A673 (cell line): Measurements from ENCODE around the gene ZNF837.

Experiments used
- EZH2 ChIP-seq: fragments of 200-600 bp; sonication (generic); IDR thresholded peaks from 2 replicates; pipeline ENCODE4 v1.6.1; 2017; ENCODE audit warnings: borderline replicate concordance, low read depth, mild to moderate bottlenecking, mixed read lengths, antibody characterized with exemption, low read length; ENCODE audit not compliant: poor library complexity, severe bottlenecking
- TF ChIP-seq, protein P1 (sequence below): fragments of 300-800, 200-600 bp; sonication (generic); conservative IDR thresholded peaks from 2 replicates; pipeline ENCODE4 v1.5.1; 2017; ENCODE audit warnings: low read depth, mild to moderate bottlenecking, antibody characterized with exemption, low read length, moderate library complexity, mixed read lengths

DNA sequence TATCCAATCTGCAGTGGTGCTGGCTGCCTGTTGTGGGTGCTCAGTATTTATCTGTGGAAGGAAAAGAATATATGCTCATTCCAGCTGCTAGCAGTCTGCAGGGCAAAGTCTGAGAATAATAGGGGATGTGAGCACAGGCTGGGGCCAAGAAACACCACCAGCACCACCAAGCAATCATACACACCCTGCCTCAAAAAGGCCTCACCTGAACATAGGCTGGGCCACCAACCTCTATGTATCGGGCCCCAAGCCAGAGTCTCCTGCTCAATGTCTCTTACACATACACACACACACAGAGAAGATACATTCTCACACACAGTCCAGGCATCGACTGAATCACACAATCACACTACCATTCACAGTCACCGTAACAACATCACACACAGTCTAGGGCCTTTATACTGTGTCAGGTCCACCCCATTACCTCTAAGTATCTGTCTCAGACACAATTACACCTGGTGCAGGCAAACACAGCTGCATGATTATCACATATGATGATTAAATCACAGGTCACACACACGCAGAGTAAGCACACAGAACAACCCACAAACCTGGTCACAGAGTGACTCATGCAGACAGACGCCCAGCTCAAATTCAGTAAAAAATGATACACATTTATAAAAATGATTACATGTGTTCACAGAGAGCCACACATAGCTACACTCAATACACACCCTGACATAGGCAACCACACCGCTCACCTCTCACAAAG is 55.4 kb downstream of the ZNF837 start:
- TF ChIP-seq, protein P1, sequence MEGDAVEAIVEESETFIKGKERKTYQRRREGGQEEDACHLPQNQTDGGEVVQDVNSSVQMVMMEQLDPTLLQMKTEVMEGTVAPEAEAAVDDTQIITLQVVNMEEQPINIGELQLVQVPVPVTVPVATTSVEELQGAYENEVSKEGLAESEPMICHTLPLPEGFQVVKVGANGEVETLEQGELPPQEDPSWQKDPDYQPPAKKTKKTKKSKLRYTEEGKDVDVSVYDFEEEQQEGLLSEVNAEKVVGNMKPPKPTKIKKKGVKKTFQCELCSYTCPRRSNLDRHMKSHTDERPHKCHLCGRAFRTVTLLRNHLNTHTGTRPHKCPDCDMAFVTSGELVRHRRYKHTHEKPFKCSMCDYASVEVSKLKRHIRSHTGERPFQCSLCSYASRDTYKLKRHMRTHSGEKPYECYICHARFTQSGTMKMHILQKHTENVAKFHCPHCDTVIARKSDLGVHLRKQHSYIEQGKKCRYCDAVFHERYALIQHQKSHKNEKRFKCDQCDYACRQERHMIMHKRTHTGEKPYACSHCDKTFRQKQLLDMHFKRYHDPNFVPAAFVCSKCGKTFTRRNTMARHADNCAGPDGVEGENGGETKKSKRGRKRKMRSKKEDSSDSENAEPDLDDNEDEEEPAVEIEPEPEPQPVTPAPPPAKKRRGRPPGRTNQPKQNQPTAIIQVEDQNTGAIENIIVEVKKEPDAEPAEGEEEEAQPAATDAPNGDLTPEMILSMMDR, result no peak
- TF ChIP-seq EZH2, result no peak
